ENCODE data around the gene HDAC9.

HDAC9 gene

DNA sequence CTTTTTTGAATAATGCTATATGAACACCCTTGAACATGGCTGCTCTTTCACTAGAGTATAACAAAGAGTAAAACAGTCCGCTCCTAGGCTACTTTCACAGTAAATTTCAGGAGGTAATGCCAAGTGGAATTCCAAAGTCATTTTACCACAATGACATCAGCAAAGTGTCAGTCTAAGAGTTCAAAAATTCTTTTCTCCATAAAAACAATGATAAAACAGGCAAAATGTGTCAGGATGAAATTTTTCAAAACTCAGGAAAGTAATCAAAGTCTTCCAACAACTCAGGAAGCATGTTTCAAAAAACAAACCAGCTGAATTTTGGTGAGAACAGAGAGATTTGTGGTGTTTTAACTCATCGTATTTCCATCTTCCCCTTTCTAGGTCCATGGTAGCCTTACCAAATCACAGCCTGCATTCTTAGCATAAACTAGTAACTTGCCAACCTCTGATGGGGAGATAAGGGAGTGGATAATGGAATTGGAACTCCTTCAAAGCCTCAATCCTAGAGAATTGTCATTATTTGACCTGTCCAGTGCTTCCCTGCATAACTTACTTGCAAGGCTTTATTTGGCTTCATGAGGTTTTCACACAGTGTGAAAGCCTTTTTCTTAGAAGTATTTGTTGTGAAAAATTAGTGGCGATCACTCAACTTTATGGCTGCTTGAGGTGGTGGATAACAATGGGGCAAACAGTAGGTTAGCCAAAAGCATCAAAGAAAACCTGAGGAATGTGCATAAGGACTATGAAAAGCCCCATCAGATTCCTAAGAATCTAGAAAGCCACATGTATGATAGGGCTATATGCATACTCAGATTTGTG is 302.7 kb downstream of the HDAC9 start:
- no peak for DNase-seq
- no peak for TF ChIP-seq POLR2A (IDR thresholded peaks at IDR 0.05; ENCODE audit: low read length)
- TF ChIP-seq GATA1 (IDR thresholded peaks at IDR 0.05; ENCODE audit: low read depth, low read length): no peak

DNA sequence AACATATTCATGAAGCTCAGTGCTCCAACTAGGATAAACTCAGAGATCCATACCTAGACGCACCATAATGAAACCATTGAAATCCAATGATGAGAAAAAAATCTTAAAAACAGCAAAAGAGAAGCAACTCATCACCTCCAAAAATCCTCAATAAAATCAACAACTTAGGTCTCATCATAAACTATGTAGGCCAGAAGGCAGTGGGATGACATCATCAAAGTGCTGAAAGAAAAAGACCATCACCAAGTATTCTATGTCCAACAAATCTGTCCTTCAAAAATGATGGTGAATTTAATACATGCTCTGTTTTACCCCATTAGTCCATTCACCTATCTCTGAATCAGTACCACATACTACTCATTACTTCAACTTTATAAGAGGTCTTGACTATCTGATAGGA is 304.4 kb downstream of the HDAC9 start:
- TF ChIP-seq POLR2A (IDR thresholded peaks at IDR 0.05; ENCODE audit: low read length): no peak
- TF ChIP-seq GATA1 (IDR thresholded peaks at IDR 0.05; ENCODE audit: low read depth, low read length): no peak
- no peak for DNase-seq

DNA sequence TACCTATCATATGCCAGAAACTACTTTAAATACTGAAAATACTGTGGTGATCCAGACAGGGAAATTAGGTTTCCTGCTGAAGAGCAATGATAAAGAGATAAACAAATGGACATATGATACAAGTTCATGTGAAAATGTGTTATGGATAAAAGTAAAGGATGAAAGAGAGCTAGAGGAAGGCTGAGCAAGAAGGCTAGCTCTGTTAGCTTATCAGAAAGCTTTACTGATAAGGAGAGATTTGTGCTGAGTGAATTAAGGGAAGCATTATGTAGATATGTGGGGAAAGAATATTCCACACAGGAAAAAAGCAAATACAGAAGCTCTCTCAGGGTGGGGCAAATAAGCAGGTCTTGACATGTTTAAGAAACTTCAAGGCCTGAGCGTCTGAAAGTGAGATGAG is 308.4 kb downstream of the HDAC9 start:
- TF ChIP-seq GATA1 (IDR thresholded peaks at IDR 0.05; ENCODE audit: low read depth, low read length) (no peak), POLR2A (IDR thresholded peaks at IDR 0.05; ENCODE audit: low read length) (no peak)
- DNase-seq: no peak

DNA sequence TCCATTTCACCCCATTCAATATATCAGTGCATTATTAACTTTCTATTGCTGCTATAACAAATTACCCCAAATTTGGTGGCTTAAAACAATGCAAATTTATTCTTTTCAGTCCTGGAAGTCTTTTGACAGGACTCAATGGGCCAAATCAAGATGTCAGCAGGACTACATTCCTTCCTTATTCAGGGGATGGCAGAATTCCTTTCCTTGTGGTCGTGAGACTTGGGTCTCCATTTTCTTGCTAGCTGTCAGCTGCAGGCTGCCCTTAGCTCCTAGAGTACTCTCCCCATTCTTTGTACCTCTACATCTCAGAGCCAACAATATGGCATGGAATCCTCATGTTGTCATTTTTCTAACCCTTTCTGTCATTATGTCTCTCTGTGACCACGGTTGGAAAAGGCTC is 310.6 kb downstream of the HDAC9 start:
- TF ChIP-seq GATA1 (IDR thresholded peaks at IDR 0.05; ENCODE audit: low read depth, low read length) (no peak), POLR2A (IDR thresholded peaks at IDR 0.05; ENCODE audit: low read length) (no peak)
- no peak for DNase-seq

DNA sequence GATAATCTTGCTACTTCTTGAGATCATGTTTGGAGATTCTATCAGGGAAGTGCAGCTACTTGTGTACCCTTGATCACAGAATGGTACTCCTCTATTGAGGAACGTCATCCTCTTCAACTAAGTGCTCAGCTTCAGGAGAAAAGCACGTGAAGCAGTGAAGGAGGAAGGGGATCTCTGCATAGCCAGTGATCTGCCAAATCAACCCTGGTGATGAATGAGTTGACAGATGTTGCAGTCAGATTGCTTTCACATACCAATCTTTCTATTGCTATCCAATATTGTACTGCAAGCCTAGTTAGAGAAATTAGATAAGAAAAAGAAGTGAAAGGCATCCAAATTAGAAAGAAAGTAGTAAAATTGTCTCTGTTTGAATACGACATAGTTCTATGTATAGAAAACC is 312.5 kb downstream of the HDAC9 start:
- DNase-seq: no peak
- no peak for TF ChIP-seq POLR2A (IDR thresholded peaks at IDR 0.05; ENCODE audit: low read length)

DNA sequence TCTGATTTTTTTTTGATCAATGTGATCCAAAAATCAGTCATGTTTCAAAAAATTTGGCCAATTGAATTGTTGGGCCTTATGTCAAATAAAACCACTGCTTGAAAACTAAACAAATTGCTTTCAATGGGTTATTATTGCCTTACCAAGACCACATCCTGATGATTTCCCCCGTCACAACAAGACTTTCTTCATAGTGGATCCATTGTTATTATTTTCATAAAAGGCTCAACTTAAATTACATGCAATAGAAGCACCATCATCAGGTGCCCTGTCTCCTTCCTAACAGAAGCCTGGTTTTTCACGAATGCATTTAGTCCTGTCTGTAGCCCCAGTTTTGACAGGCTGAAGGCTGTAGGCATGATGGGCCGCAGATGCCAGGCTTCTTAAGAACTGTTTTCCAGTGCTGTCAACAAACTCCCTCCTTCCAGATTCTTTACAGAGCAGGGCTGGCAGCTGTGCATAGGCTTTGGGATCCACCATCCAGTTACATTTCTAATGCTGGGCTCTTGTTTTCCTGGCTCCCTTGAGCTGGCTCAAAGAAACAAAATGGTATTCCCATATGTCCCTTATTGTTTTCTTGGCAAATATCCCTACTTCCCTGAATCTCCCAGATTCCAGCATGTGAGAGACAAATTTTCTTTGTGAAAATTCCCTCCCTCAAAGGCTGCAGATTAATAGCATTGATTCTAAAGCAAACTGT is 319.9 kb downstream of the HDAC9 start:
- TF ChIP-seq GATA1 (IDR thresholded peaks at IDR 0.05; ENCODE audit: low read depth, low read length) (no peak), POLR2A (IDR thresholded peaks at IDR 0.05; ENCODE audit: low read length) (no peak)

DNA sequence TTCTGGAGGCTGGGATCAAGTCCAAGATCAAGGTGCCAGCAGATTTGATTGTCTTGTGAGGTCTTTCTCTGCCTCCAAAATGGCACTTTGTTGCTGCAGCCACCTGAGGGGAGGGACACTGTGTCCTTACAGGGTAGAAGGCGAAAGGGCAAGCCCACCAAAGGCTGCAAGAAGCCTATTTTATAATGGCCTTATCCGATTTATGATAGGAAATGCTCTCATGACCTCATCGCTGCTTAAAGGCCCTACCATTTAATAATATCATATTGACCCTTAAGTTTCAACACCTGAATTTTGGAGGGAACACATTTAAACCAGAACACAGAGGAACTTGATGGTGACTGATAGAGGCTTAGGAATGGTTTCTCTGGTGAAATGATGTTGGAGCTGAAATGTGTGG is 325.4 kb downstream of the HDAC9 start:
- no peak for DNase-seq
- TF ChIP-seq POLR2A (IDR thresholded peaks at IDR 0.05; ENCODE audit: low read length) (no peak), GATA1 (IDR thresholded peaks at IDR 0.05; ENCODE audit: low read depth, low read length) (no peak)

More for the DNA sequence above, 319.9 kb downstream of the HDAC9 start:
- DNase-seq: no peak

DNA sequence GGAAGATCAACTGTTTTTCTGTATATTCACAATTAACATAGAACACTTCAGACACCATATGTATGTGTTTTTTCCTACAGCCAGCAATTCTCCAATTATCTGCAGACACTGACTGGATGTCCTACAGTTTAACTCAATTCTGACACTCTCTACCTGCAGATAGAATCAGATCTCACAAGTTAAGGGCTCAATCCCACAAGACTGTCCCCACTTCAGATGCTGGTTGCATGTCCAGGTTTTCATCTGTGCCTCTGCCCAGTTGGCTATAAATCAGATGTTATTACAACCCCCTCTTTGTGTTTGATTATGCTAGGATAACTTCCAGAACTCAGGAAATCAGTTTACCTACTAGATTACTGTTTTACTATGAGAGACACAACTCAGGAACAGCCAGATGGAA is 326.0 kb downstream of the HDAC9 start:
- TF ChIP-seq GATA1 (IDR thresholded peaks at IDR 0.05; ENCODE audit: low read depth, low read length) (no peak), POLR2A (IDR thresholded peaks at IDR 0.05; ENCODE audit: low read length) (no peak)
- no peak for DNase-seq

GRCh38 chr7:18824157-18824556 is 328.6 kb downstream of the HDAC9 start:
- TF ChIP-seq GATA1 (IDR thresholded peaks at IDR 0.05; ENCODE audit: low read depth, low read length) (no peak), POLR2A (IDR thresholded peaks at IDR 0.05; ENCODE audit: low read length) (no peak)

DNA sequence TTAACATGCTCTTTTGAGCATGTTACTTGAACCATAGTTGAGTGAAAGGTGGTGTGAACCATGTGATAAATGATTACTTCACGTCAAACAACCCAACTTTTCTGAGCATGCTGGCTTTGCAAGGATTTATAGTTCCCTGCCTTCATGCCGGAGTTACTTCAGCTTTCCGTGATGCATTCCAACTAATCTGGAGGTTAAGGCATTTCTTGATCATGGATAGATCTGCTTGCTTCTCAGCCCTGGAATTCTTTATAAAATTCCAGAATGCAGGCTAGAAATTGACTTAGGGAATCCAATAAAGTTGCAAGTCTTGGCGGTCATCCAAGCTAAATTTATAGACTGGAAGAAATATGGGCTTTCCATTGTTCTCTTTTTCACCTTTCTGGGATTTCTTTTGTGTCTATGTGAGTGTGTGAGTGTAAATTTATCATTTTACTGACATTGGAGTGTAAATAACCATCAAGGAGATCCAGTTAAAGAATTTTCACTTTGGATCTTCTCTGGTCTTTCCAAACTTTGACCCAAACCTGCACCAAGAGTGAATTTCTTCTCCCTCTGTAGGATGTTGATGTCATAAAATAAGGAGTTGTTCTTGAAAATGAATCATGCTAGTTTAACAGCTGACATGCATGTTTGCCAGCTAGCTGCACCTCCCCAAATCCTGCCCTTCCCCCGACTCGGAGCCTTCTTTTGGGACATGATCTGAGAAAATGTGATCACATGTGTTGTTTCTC is 332.9 kb downstream of the HDAC9 start:
- TF ChIP-seq GATA1 (IDR thresholded peaks at IDR 0.05; ENCODE audit: low read depth, low read length) (no peak), POLR2A (IDR thresholded peaks at IDR 0.05; ENCODE audit: low read length) (no peak)
- DNase-seq: no peak

More at GRCh38 chr7:18824157-18824556, 328.6 kb downstream of the HDAC9 start:
- DNase-seq: no peak

DNA sequence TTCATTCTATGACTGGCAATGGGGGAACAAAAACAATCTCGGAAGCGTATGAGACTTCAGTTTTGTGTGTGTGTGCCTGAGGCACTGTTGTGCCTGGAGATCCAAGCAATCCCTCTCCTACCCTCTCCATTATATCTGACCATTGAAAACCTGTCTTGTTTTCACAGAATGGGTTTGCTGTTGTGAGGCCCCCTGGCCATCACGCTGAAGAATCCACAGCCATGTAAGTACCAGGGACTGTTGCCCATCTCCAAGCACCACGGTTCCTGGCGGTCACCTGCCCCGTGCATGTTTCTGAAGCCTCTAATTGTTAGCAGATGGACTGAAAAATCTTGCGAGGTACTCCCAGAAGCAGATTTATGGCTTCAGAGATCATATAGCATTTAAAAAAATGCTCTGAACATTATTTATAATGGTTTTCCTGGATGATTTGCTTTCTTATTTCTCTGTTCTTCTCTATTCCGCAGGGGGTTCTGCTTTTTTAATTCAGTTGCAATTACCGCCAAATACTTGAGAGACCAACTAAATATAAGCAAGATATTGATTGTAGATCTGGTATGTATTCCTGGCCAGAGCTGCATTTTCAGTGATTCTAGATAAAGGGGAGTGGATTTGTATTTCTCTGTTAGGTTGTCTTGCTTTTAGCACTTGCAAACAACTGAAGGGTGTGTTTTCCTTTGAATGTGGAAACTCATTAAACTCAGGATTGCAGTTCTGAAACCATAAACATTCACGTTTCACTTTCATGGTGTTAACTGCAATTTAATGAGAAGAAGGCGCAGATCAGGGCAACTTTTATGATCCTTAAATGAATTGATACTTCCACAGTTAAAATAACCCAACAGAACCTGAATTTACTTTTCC is 333.7 kb downstream of the HDAC9 start:
- no peak for TF ChIP-seq POLR2A (IDR thresholded peaks at IDR 0.05; ENCODE audit: low read length)
- no peak for TF ChIP-seq GATA1 (IDR thresholded peaks at IDR 0.05; ENCODE audit: low read depth, low read length)
- no peak for DNase-seq

- no peak for DNase-seq
- TF ChIP-seq POLR2A (IDR thresholded peaks at IDR 0.05; ENCODE audit: low read length): no peak
- no peak for TF ChIP-seq GATA1 (IDR thresholded peaks at IDR 0.05; ENCODE audit: low read depth, low read length)
Measured at GRCh38 chr7:18829858-18830285, 334.3 kb downstream of the HDAC9 start.

GRCh38 chr7:18831419-18831818 is 335.9 kb downstream of the HDAC9 start:
- TF ChIP-seq GATA1 (IDR thresholded peaks at IDR 0.05; ENCODE audit: low read depth, low read length) (no peak), POLR2A (IDR thresholded peaks at IDR 0.05; ENCODE audit: low read length) (no peak)
- no peak for DNase-seq

All from erythroblast (primary cell).